ENCODE results near the gene PLCB3.
A peak's percentile ranks its signal among the peaks of the same experiment; 100 is the strongest.

The PLCB3 gene

GRCh38 chr11:64290352-64291261 lies 39.3 kb downstream of the PLCB3 start:
- DNase-seq: no peak

- DNase-seq: no peak
Measured at GRCh38 chr11:64291262-64291751, 40.0 kb downstream of the PLCB3 start, which contains the start of gene KCNK4. TSS of gene KCNK4 (plus strand) at chr11:64291302. CDS start at chr11:64293019, 1,717 bp downstream.

- DNase-seq: no peak
Measured at GRCh38 chr11:64291752-64292459, 40.6 kb downstream of the PLCB3 start.

GRCh38 chr11:64292460-64293254 lies 41.3 kb downstream of the PLCB3 start:
- peak; percentile 29 for DNase-seq

- DNase-seq: peak; percentile 26
Measured at GRCh38 chr11:64294774-64295173, 43.4 kb downstream of the PLCB3 start.

- DNase-seq: no peak
Measured at GRCh38 chr11:64295760-64296159, 44.4 kb downstream of the PLCB3 start.

- peak; percentile 16 for DNase-seq
Measured at GRCh38 chr11:64296236-64296635, 44.9 kb downstream of the PLCB3 start.

GRCh38 chr11:64296830-64297698 lies 45.7 kb downstream of the PLCB3 start:
- DNase-seq: peak; percentile 17

GRCh38 chr11:64297699-64298358 lies 46.5 kb downstream of the PLCB3 start:
- DNase-seq: no peak

GRCh38 chr11:64298966-64299846 lies 47.9 kb downstream of the PLCB3 start:
- no peak for DNase-seq

- peak; percentile 97 for DNase-seq
Measured at GRCh38 chr11:64299847-64300648, 48.7 kb downstream of the PLCB3 start, which contains the start of gene CATSPERZ. TSS of gene CATSPERZ (plus strand) at chr11:64300358. CDS start at chr11:64300411, 53 bp downstream.

- no peak for DNase-seq
Measured at GRCh38 chr11:64303109-64304031, 52.0 kb downstream of the PLCB3 start.

GRCh38 chr11:64304032-64304315 lies 52.6 kb downstream of the PLCB3 start:
- no peak for DNase-seq

GRCh38 chr11:64304316-64305072 lies 53.2 kb downstream of the PLCB3 start:
- DNase-seq: peak; percentile 98

- peak; percentile 97 for DNase-seq
Measured at GRCh38 chr11:64305075-64305690, 53.9 kb downstream of the PLCB3 start, which contains the start of gene ESRRA. TSS of gene ESRRA (plus strand) at chr11:64305524. CDS start at chr11:64307180, 1,656 bp downstream.

GRCh38 chr11:64305691-64306562 lies 54.6 kb downstream of the PLCB3 start:
- no peak for DNase-seq
